Measurements from ENCODE around the gene LOX. TPM values are rescaled to one million over a fixed set of nuclear protein-coding genes. Genes with fewer than 3 reads are reported as not detected.

Gene LOX
- total RNA-seq, 4 donors from 2014 or later, result 6.6 to 15.2 (median 12.2) TPM

- WGBS, result 91% methylated on average over 1 of the region's 1 CpG
Observed at GRCh38 chr5:122062205-122062604, 15.9 kb downstream of the LOX start.

GRCh38 chr5:122056913-122057312 lies 21.1 kb downstream of the LOX start:
- no peaks in the 10 kb centered on the region for H3K4me1 ChIP-seq
- H3K9me3 ChIP-seq, result no peaks in the 10 kb centered on the region
- no peak overlapping the region for H3K27ac ChIP-seq (replicated peaks in 1 of 4)
- intact Hi-C loops (cut with DNase I), result no loop called here
- no peaks in the 10 kb centered on the region for H3K36me3 ChIP-seq
- H3K27me3 ChIP-seq, result no peaks in the 10 kb centered on the region
- H3K4me3 ChIP-seq, result no peak overlapping the region
- no peak for TF ChIP-seq POLR2AphosphoS5 (IDR thresholded peaks at IDR 0.05)
- TF ChIP-seq POLR2A (IDR thresholded peaks at IDR 0.05; ENCODE audit: low read depth), result no peak
- TF ChIP-seq EP300 (IDR thresholded peaks at IDR 0.05), result no peak
- TF ChIP-seq CTCF (IDR thresholded peaks at IDR 0.05), result no peak
- no peak for DNase-seq (ENCODE audit: extremely low spot score)

More at GRCh38 chr5:122062205-122062604, 15.9 kb downstream of the LOX start:
- H3K4me1 ChIP-seq, result no peaks in the 10 kb centered on the region
- DNase-seq (ENCODE audit: extremely low spot score), result no peak
- intact Hi-C loops (cut with DNase I), result no loop called here
- H3K27me3 ChIP-seq, result no peaks in the 10 kb centered on the region
- no peaks in the 10 kb centered on the region for H3K36me3 ChIP-seq
- no peaks in the 10 kb centered on the region for H3K9me3 ChIP-seq
- H3K27ac ChIP-seq (replicated peaks in 1 of 4), result no peak overlapping the region
- no peak overlapping the region for H3K4me3 ChIP-seq
- TF ChIP-seq POLR2AphosphoS5 (IDR thresholded peaks at IDR 0.05), result no peak
- TF ChIP-seq POLR2A (IDR thresholded peaks at IDR 0.05; ENCODE audit: low read depth), result no peak
- TF ChIP-seq EP300 (IDR thresholded peaks at IDR 0.05), result no peak
- TF ChIP-seq CTCF (IDR thresholded peaks at IDR 0.05), result no peak

GRCh38 chr5:122054266-122054665 lies 23.8 kb downstream of the LOX start:
- intact Hi-C loops (cut with DNase I), result no loop called here
- no peak overlapping the region for H3K4me3 ChIP-seq
- H3K27ac ChIP-seq (replicated peaks in 1 of 4), result no peak overlapping the region
- no peaks in the 10 kb centered on the region for H3K36me3 ChIP-seq
- H3K4me1 ChIP-seq, result no peaks in the 10 kb centered on the region
- H3K9me3 ChIP-seq, result no peaks in the 10 kb centered on the region
- no peak for TF ChIP-seq POLR2A (IDR thresholded peaks at IDR 0.05; ENCODE audit: low read depth)
- TF ChIP-seq EP300 (IDR thresholded peaks at IDR 0.05), result no peak
- DNase-seq (ENCODE audit: extremely low spot score), result no peak
- WGBS, result 85% methylated on average over 4 of the region's 4 CpGs
- H3K27me3 ChIP-seq, result no peaks in the 10 kb centered on the region

GRCh38 chr5:122053181-122054109 lies 24.6 kb downstream of the LOX start:
- Histone ChIP-seq H3K27ac (replicated peaks in 1 of 4) (no peak overlapping the region), H3K4me1 (no peaks in the 10 kb centered on the region), H3K9me3 (no peaks in the 10 kb centered on the region), H3K36me3 (no peaks in the 10 kb centered on the region), H3K27me3 (no peaks in the 10 kb centered on the region), H3K4me3 (no peak overlapping the region)
- TF ChIP-seq POLR2A (IDR thresholded peaks at IDR 0.05; ENCODE audit: low read depth) (no peak), POLR2AphosphoS5 (IDR thresholded peaks at IDR 0.05) (no peak), EP300 (IDR thresholded peaks at IDR 0.05) (no peak), CTCF (IDR thresholded peaks at IDR 0.05) (no peak)
- intact Hi-C loops (cut with DNase I), result no loop called here
- no peak for DNase-seq (ENCODE audit: extremely low spot score)
- WGBS, result 60% methylated on average over 1 of the region's 4 CpGs

GRCh38 chr5:122051569-122051968 lies 26.5 kb downstream of the LOX start:
- no peaks in the 10 kb centered on the region for H3K36me3 ChIP-seq
- H3K9me3 ChIP-seq, result no peaks in the 10 kb centered on the region
- WGBS, result 96% methylated on average over 3 of the region's 3 CpGs
- no peak overlapping the region for H3K27ac ChIP-seq (replicated peaks in 1 of 4)
- no peaks in the 10 kb centered on the region for H3K27me3 ChIP-seq
- no peak overlapping the region for H3K4me3 ChIP-seq
- H3K4me1 ChIP-seq, result no peaks in the 10 kb centered on the region
- DNase-seq (ENCODE audit: extremely low spot score), result no peak
- intact Hi-C loops (cut with DNase I), result no loop called here
- TF ChIP-seq CTCF (IDR thresholded peaks at IDR 0.05) (no peak), POLR2AphosphoS5 (IDR thresholded peaks at IDR 0.05) (no peak), EP300 (IDR thresholded peaks at IDR 0.05) (no peak)
